Measurements from ENCODE around the gene MCF2L. TPM values are rescaled to one million over a fixed set of nuclear protein-coding genes. Genes with fewer than 3 reads are reported as not detected.

Gene MCF2L
- total and polyA plus RNA-seq, 8 donors: 16.0 to 83.6 (median 23.6) TPM

DNA sequence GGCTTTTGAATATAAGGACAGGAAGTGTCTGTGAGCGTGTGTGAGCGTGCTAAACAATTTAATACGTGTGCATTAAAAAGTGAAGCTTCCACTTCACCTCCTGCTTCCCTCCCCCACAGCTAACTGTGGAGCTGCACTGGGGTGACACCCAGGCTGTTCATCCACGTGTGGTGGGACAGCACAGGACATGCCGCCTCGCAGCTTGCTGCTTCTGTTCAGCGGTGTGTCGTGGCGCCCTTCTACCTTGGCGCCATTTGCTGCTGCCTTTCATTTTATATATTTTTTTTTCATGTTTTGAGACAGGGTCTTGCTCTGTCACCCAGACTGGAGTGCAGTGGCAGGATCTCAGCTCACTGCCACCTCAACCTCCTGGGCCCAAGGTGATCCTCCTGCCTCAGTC lies 63.3 kb downstream of the MCF2L start:
- intact Hi-C loops (cut with DNase I): no loop called here

DNA sequence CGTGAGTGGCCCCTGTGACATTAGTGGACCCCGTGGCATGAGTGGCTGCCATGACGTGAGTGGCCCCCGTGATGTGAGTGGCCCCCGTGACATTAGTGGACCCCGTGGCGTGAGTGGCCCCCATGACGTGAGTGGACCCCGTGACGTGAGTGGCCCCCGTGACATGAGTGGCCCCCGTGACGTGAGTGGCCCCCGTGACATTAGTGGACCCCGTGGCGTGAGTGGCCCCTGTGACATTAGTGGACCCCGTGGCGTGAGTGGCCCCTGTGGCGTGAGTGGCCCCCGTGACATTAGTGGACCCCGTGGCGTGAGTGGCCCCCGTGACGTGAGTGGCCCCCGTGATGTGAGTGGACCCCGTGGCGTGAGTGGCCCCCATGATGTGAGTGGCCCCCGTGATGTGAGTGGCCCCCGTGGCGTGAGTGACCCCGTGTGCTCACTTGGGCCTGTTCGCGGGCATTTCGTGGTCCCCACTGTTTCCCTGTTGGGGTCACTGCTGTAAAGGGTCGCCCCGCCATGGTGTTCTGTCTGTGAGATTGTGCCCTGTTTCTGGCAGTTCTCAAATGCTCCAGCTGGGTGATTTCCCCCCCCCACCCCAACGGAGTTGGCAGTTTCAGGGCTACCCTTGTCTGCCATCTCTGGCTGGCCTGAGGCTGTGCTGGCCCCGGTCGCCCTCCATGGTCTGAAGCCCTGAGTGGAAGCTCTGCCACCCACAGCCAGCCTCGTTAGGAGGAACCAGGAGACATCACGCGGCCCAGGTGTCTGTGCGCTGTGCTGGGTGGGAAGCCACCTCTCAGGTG lies 64.2 kb downstream of the MCF2L start:
- WGBS, 2 donors: 89 to 95% methylated on average over 40 to 43 of the region's 43 CpGs

More for the DNA sequence above, 63.3 kb downstream of the MCF2L start:
- no peak overlapping the region for H3K4me3 ChIP-seq
- ATAC-seq: no peak
- H3K4me1 ChIP-seq: no peaks in the 10 kb centered on the region
- TF ChIP-seq, protein P1, sequence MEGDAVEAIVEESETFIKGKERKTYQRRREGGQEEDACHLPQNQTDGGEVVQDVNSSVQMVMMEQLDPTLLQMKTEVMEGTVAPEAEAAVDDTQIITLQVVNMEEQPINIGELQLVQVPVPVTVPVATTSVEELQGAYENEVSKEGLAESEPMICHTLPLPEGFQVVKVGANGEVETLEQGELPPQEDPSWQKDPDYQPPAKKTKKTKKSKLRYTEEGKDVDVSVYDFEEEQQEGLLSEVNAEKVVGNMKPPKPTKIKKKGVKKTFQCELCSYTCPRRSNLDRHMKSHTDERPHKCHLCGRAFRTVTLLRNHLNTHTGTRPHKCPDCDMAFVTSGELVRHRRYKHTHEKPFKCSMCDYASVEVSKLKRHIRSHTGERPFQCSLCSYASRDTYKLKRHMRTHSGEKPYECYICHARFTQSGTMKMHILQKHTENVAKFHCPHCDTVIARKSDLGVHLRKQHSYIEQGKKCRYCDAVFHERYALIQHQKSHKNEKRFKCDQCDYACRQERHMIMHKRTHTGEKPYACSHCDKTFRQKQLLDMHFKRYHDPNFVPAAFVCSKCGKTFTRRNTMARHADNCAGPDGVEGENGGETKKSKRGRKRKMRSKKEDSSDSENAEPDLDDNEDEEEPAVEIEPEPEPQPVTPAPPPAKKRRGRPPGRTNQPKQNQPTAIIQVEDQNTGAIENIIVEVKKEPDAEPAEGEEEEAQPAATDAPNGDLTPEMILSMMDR (IDR thresholded peaks at IDR 0.05): no peak
- 90 to 93% methylated on average over 10 of the region's 10 CpGs for WGBS, 2 donors
- peak in 2 of 6 donors; percentile 1 to 19 for DNase-seq
- no peaks in the 10 kb centered on the region for H3K9me3 ChIP-seq
- FAIRE-seq: no peak
- H3K27me3 ChIP-seq: no peaks in the 10 kb centered on the region
- no peak overlapping the region for H3K27ac ChIP-seq
- H3K36me3 ChIP-seq: no peaks in the 10 kb centered on the region

DNA sequence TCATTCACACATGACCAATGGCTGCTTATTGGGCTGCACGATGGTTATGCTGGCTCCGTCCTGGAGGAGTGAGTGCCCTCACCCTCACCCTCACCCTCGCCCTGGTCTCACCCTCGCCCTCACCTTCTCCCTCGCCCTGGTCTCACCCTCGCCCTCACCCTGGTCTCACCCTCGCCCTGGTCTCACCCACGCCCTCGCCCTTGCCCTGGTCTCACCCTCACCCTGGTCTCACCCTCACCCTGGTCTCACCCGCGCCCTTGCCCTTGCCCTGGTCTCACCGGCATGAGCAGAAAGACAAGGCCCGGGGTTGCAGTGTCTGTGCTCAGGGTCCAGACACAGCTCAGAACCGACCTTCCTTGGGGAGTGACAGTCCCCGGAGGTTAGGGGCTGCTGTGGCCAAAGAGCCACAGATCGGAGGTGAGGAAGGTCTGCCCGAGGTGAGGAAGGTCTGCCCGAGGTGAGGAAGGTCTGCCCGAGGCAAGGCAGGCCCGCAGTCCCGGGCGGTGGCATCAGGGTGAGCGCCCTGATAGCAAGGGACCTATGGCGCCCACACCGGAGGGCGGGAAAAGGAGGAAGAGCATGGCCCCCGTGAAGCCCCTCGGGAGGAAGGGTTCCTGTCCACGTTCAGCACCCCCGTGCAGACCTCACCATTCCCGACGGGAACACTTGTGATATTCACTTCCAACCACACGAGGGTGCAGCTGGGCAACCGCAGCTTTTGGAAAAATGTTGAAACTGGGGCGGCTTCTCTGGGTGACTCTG lies 65.6 kb downstream of the MCF2L start:
- H3K4me1 ChIP-seq: no peaks in the 10 kb centered on the region
- H3K4me3 ChIP-seq: no peak overlapping the region
- H3K27ac ChIP-seq: no peak overlapping the region
- H3K27me3 ChIP-seq: no peaks in the 10 kb centered on the region
- WGBS, 2 donors: 56 to 58% methylated on average over 35 of the region's 35 CpGs
- H3K9me3 ChIP-seq: no peaks in the 10 kb centered on the region
- FAIRE-seq: no peak
- TF ChIP-seq, protein P1 (IDR thresholded peaks at IDR 0.05): peak; percentile 15 to 53 (median 42)
- DNase-seq: peak in 4 of 6 donors; percentile 17 to 54 (median 28)
- peak; percentile 67 to 91 (median 89) for ATAC-seq
- intact Hi-C loops (cut with DNase I): no loop called here
- no peaks in the 10 kb centered on the region for H3K36me3 ChIP-seq

More for the DNA sequence above, 64.2 kb downstream of the MCF2L start:
- intact Hi-C loops (cut with DNase I): no loop called here
- no peaks in the 10 kb centered on the region for H3K27me3 ChIP-seq
- DNase-seq (peak in 2 of 6 donors; percentile 15 to 48), ATAC-seq (no peak), FAIRE-seq (no peak)
- TF ChIP-seq, protein P1 (IDR thresholded peaks at IDR 0.05): no peak
- no peaks in the 10 kb centered on the region for H3K4me1 ChIP-seq
- H3K4me3 ChIP-seq: no peak overlapping the region
- H3K27ac ChIP-seq: no peak overlapping the region
- no peaks in the 10 kb centered on the region for H3K36me3 ChIP-seq
- no peaks in the 10 kb centered on the region for H3K9me3 ChIP-seq

DNA sequence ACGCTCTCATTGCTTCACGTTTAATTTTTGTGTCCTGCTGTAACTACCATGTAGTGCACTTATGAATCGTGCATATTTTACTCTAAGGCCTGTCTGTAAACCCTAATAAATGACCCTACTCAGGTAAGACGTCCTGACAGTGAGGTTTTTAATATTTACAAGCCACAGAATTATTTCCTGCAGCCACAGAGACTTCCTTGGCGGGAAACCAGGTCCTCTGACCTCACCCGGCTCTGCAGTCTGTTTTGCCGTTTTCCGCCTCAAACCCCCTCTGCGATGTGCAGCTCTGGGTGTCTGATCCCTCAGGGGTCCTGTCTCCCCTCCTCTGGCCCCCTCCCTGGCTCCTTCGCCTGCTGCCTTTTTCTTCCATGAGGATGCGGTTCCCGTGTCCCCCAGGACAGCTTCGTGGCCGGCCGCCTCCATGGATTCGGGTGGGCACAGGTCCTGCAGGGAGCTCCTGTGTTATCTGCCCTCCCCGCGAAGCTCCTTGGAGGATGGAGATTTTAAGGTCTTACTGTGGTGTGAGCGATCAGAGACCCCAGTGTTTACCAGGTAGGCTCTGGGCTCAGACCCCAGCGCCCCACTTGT lies 66.3 kb downstream of the MCF2L start:
- FAIRE-seq (no peak), ATAC-seq (peak in 2 of 4 donors; percentile 9 to 37), DNase-seq (peak in 1 of 6 donors; percentile 57)
- TF ChIP-seq, protein P1 (IDR thresholded peaks at IDR 0.05): no peak
- H3K36me3 ChIP-seq: no peaks in the 10 kb centered on the region
- H3K4me3 ChIP-seq: no peak overlapping the region
- no peak overlapping the region for H3K27ac ChIP-seq
- H3K4me1 ChIP-seq: no peaks in the 10 kb centered on the region
- no peaks in the 10 kb centered on the region for H3K27me3 ChIP-seq
- 57 to 64% methylated on average over 20 of the region's 20 CpGs for whole genome bisulfite sequencing, 2 donors
- intact Hi-C loops (cut with DNase I): no loop called here
- no peaks in the 10 kb centered on the region for H3K9me3 ChIP-seq
